K562 (cell line): ENCODE data around the gene PTGR2. TPM values are rescaled to one million over a fixed set of nuclear protein-coding genes. Genes with fewer than 3 reads are reported as not detected.

Source experiments
- E2F5 ChIP-seq: sonication (generic); formaldehyde crosslinking; IDR thresholded peaks from 2 replicates; pipeline ENCODE4 v1.8.0; 2022; ENCODE audit warnings: mild to moderate bottlenecking, missing genetic modification reagents
- FOXP1 ChIP-seq: sonication (generic); formaldehyde crosslinking; IDR thresholded peaks from 2 replicates; pipeline ENCODE4 v1.8.0; 2022; ENCODE audit warnings: mild to moderate bottlenecking, missing genetic modification reagents
- GATA2 ChIP-seq: sonication (generic); formaldehyde crosslinking; IDR thresholded peaks from 2 replicates; pipeline ENCODE4 v1.4.0; 2020; ENCODE audit warnings: mild to moderate bottlenecking, missing genetic modification reagents
- GATAD2A ChIP-seq: fragments of 450-650 bp; IDR thresholded peaks from 2 replicates; pipeline ENCODE4 v1.6.1; 2017
- KDM1A ChIP-seq, 2 experiments: fragments of 450-650 bp; IDR thresholded peaks; 2 replicates each; pipeline ENCODE4 v1.6.1; 2016; ENCODE audit warnings: mild to moderate bottlenecking in 2 of 2
- KDM5B ChIP-seq: fragments of 200-600 bp; sonication (generic); IDR thresholded peaks from 2 replicates; pipeline ENCODE4 v1.6.1; 2012; ENCODE audit warnings: low read depth, mild to moderate bottlenecking, moderate library complexity, low read length, control low read depth, inconsistent platforms; ENCODE audit not compliant: insufficient replicate concordance
- MYBL2 ChIP-seq, 2 experiments: fragments of 450-650 bp in 1 of 2; sonication (generic) in 1 of 2; formaldehyde crosslinking in 1 of 2; IDR thresholded peaks; 2 replicates each; pipeline versions ENCODE4 v1.6.1 to v1.8.1; 2017 to 2022; ENCODE audit warnings: borderline replicate concordance in 1 of 2, inconsistent platforms in 1 of 2, low read depth in 1 of 2, mild to moderate bottlenecking in 1 of 2, missing genetic modification reagents in 1 of 2, moderate library complexity in 1 of 2
- POLR2AphosphoS5 ChIP-seq: IDR thresholded peaks from 2 replicates; pipeline ENCODE4 v1.6.1; 2011; ENCODE audit warnings: mild to moderate bottlenecking, low read depth, low read length, moderate library complexity; ENCODE audit not compliant: control insufficient read depth, insufficient read depth
- POLR2H ChIP-seq: IDR thresholded peaks from 2 replicates; pipeline ENCODE4 v1.6.1; 2016; ENCODE audit warnings: missing genetic modification characterization, low read depth, mild to moderate bottlenecking, control low read depth, missing compliant biosample characterization, moderate library complexity
- PTTG1 ChIP-seq: fragments of 450-650 bp; IDR thresholded peaks from 2 replicates; pipeline ENCODE4 v1.6.1; 2016; ENCODE audit warnings: low read depth, mild to moderate bottlenecking, missing genetic modification characterization, missing compliant biosample characterization
- SNAPC5 ChIP-seq: fragments of 250-450 bp; sonication (Bioruptor Pico); IDR thresholded peaks from 2 replicates; pipeline ENCODE4 v1.8.0; 2021; ENCODE audit warnings: moderate library complexity, mild to moderate bottlenecking, inconsistent platforms
- TBL1XR1 ChIP-seq, 2 experiments: IDR thresholded peaks; 2 replicates each; pipeline ENCODE4 v1.6.1; 2012; ENCODE audit warnings: improper control_type of control experiment in 2 of 2, low read length in 2 of 2, mild to moderate bottlenecking in 1 of 2
- TBP ChIP-seq: optimal IDR thresholded peaks from 2 replicates; pipeline ENCODE3; 2011; ENCODE audit warnings: low read depth, low read length, improper control_type of control experiment
- TEAD1 ChIP-seq, 2 experiments: fragments of 450-650 bp in 1 of 2; sonication (generic) in 1 of 2; formaldehyde crosslinking; IDR thresholded peaks; 2 replicates each; pipeline versions ENCODE4 v1.4.0 to v1.8.0; 2020 to 2022; ENCODE audit warnings: mild to moderate bottlenecking in 2 of 2, missing genetic modification reagents in 1 of 2
- ZNF175 ChIP-seq: fragments of 200-800 bp; sonication (Bioruptor generic); IDR thresholded peaks from 2 replicates; pipeline ENCODE4 v1.6.1; 2016; ENCODE audit warnings: low read depth, mild to moderate bottlenecking, missing genetic modification characterization, missing compliant biosample characterization
- ZNF217 ChIP-seq: sonication (generic); formaldehyde crosslinking; IDR thresholded peaks from 2 replicates; pipeline ENCODE4 v1.8.0; 2022; ENCODE audit warnings: mild to moderate bottlenecking, missing genetic modification reagents
- ZNF785 ChIP-seq: fragments of 250-450 bp; sonication (Bioruptor Pico); IDR thresholded peaks from 2 replicates; pipeline ENCODE4 v1.4.0; 2020; ENCODE audit warnings: mild to moderate bottlenecking
- ZNF830 ChIP-seq: fragments of 250-450 bp; sonication (Bioruptor Pico); IDR thresholded peaks from 2 replicates; pipeline ENCODE4 v1.5.0; 2021; ENCODE audit warnings: mild to moderate bottlenecking
- polyA plus RNA-seq, 8 experiments: library from polyadenylated mRNA; depleted of rRNA in 4 of 8; stranded (reverse) in 5 of 8; unstranded in 3 of 8; fragments of >200 nt; fragmentation: Nextera tagmentation in 2 of 8; fragmentation: Illumina TruSeq in 1 of 8; extraction: Ambion mirVana in 2 of 8; extraction: Trizol in 1 of 8; gene quantifications; 2 replicates each; pipeline versions ENCODE4 v1.2.1 to v1.2.3, GENCODE V29; 2011 to 2014; ENCODE audit warnings: inconsistent platforms in 1 of 8, missing spikeins in 1 of 8
- total RNA-seq, 7 experiments: library from RNA; depleted of rRNA in 6 of 7; stranded (reverse); fragments of >200 nt in 6 of 7; fragmentation: Illumina TruSeq in 2 of 7; extraction: Trizol in 2 of 7; gene quantifications; 2 replicates each; pipeline versions ENCODE4 v1.2.1 to v1.2.3, GENCODE V29; 2011 to 2021; ENCODE audit warnings: low replicate concordance in 1 of 7
- TF ChIP-seq, protein P1 (sequence below): fragments of 450-650 bp; IDR thresholded peaks from 2 replicates; pipeline ENCODE4 v1.6.1; 2017; ENCODE audit warnings: antibody characterized with exemption, mild to moderate bottlenecking
- TF ChIP-seq, protein P2 (sequence below): sonication (generic); formaldehyde crosslinking; IDR thresholded peaks from 2 replicates; pipeline ENCODE4 v1.8.1; 2023; ENCODE audit warnings: mild to moderate bottlenecking, missing genetic modification reagents

PTGR2 gene
- total and polyA plus RNA-seq, 9 of the 15 experiments (the other 6 are each of a cell fraction or from before 2014, with no cell fraction given) = 7.4 to 23.0 (median 13.0) TPM

DNA sequence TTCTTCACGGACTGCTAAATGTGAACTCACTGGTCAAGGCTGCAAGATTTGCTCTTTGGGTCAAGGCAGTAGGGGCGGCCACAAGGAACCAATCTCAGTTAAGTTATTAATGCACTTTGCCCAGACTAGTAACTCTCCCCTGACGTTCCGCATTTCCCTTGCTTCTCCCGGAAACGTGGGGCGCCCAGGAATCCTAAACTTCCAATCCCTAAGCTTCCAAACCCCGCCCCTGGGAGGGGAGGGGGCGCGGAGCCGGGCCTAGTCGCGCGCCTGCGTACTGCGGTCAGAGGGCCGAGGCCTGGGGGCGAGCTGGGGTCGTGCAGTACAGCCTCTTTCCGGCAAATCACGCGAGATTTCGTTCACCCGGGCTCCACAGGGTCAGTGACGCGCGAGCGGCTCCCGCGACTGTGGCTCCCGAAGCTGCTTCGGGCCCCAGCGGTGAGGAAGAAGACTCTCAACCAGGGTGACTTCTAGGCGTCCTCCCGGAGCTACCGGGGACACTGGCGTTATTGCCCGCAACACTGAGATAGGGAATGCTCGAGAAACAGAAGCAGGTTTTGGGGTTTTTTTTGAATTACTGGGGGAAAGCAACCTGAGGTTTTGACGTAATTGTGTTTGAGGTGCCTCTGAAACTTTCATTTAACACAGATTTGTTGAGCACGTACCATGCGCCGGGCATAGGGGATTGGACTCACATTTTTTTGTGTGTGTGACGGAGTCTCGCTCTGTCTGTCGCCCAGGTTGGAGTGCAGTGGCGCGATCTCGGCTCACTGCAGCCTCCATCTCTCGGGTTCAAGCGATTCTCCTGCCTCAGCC is at the start of gene PTGR2 (continued):
- TF ChIP-seq, protein P1, sequence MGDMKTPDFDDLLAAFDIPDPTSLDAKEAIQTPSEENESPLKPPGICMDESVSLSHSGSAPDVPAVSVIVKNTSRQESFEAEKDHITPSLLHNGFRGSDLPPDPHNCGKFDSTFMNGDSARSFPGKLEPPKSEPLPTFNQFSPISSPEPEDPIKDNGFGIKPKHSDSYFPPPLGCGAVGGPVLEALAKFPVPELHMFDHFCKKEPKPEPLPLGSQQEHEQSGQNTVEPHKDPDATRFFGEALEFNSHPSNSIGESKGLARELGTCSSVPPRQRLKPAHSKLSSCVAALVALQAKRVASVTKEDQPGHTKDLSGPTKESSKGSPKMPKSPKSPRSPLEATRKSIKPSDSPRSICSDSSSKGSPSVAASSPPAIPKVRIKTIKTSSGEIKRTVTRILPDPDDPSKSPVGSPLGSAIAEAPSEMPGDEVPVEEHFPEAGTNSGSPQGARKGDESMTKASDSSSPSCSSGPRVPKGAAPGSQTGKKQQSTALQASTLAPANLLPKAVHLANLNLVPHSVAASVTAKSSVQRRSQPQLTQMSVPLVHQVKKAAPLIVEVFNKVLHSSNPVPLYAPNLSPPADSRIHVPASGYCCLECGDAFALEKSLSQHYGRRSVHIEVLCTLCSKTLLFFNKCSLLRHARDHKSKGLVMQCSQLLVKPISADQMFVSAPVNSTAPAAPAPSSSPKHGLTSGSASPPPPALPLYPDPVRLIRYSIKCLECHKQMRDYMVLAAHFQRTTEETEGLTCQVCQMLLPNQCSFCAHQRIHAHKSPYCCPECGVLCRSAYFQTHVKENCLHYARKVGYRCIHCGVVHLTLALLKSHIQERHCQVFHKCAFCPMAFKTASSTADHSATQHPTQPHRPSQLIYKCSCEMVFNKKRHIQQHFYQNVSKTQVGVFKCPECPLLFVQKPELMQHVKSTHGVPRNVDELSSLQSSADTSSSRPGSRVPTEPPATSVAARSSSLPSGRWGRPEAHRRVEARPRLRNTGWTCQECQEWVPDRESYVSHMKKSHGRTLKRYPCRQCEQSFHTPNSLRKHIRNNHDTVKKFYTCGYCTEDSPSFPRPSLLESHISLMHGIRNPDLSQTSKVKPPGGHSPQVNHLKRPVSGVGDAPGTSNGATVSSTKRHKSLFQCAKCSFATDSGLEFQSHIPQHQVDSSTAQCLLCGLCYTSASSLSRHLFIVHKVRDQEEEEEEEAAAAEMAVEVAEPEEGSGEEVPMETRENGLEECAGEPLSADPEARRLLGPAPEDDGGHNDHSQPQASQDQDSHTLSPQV = no peak
- TF ChIP-seq KDM1A (IDR thresholded peaks at IDR 0.05) = no peak; a peak in 1 of 4 replicates
- TF ChIP-seq TBL1XR1 (IDR thresholded peaks at IDR 0.05; ENCODE audit: low read length in 2 of 2) = no peak
- TF ChIP-seq POLR2AphosphoS5 = peak; percentile 73
- TF ChIP-seq, protein P2, sequence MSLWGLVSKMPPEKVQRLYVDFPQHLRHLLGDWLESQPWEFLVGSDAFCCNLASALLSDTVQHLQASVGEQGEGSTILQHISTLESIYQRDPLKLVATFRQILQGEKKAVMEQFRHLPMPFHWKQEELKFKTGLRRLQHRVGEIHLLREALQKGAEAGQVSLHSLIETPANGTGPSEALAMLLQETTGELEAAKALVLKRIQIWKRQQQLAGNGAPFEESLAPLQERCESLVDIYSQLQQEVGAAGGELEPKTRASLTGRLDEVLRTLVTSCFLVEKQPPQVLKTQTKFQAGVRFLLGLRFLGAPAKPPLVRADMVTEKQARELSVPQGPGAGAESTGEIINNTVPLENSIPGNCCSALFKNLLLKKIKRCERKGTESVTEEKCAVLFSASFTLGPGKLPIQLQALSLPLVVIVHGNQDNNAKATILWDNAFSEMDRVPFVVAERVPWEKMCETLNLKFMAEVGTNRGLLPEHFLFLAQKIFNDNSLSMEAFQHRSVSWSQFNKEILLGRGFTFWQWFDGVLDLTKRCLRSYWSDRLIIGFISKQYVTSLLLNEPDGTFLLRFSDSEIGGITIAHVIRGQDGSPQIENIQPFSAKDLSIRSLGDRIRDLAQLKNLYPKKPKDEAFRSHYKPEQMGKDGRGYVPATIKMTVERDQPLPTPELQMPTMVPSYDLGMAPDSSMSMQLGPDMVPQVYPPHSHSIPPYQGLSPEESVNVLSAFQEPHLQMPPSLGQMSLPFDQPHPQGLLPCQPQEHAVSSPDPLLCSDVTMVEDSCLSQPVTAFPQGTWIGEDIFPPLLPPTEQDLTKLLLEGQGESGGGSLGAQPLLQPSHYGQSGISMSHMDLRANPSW (CRISPR knock-in tag) = no peak
- TF ChIP-seq SNAPC5 (CRISPR knock-in tag) = no peak
- peak in 1 of 2 experiments; percentile 66; a peak in 1 of 4 replicates for TF ChIP-seq TEAD1 (CRISPR knock-in tag; IDR thresholded peaks at IDR 0.05)
- no peak for TF ChIP-seq PTTG1 (tag)
- 0 out of 2 replicates have a peak, but pooled peaks have one; percentile 42 for TF ChIP-seq GATAD2A
- no peak for TF ChIP-seq ZNF830 (CRISPR knock-in tag)
- TF ChIP-seq E2F5 (CRISPR knock-in tag) = no peak
- TF ChIP-seq MYBL2 (IDR thresholded peaks at IDR 0.05; ENCODE audit: low read depth) = no peak
- no peak for TF ChIP-seq MYBL2 (CRISPR knock-in tag; IDR thresholded peaks at IDR 0.05; ENCODE audit: borderline replicate concordance)
- TF ChIP-seq FOXP1 (CRISPR knock-in tag) = no peak
- no peak for TF ChIP-seq ZNF217
- peak; percentile 75 for TF ChIP-seq POLR2H (tag)
- no peak for TF ChIP-seq GATA2 (CRISPR knock-in tag)
- TF ChIP-seq ZNF175 (CRISPR knock-in tag) = no peak
- TF ChIP-seq KDM5B = peak; percentile 68
- peak; percentile 68 for TF ChIP-seq TBP
- no peak for TF ChIP-seq ZNF785
